Measurements from ENCODE around the gene LMF1. TPM values are rescaled to one million over a fixed set of nuclear protein-coding genes. Genes with fewer than 3 reads are reported as not detected.

Gene LMF1
- total RNA-seq, 2 donors from 2014 or later = 86.1 to 87.5 TPM

- H3K4me3 ChIP-seq = no peak overlapping the region
- intact Hi-C loops (cut with DNase I) = no loop called here
- H3K9me3 ChIP-seq = no peaks in the 10 kb centered on the region
Observed at GRCh38 chr16:844638-845350, 126.0 kb downstream of the LMF1 start.

GRCh38 chr16:843771-844170 lies 127.0 kb downstream of the LMF1 start:
- TF ChIP-seq CTCF (IDR thresholded peaks at IDR 0.05) = no peak
- TF ChIP-seq POLR2AphosphoS5 (IDR thresholded peaks at IDR 0.05) = no peak
- TF ChIP-seq POLR2A (IDR thresholded peaks at IDR 0.05) = no peak
- no peak for DNase-seq (ENCODE audit: low spot score)

More at GRCh38 chr16:844638-845350, 126.0 kb downstream of the LMF1 start:
- DNase-seq (ENCODE audit: low spot score) = no peak
- H3K36me3 ChIP-seq = no peaks in the 10 kb centered on the region
- H3K27me3 ChIP-seq (replicated peaks; ENCODE audit: insufficient read depth) = no peaks in the 10 kb centered on the region
- no peak overlapping the region for H3K27ac ChIP-seq
- 86% methylated on average over 45 of the region's 48 CpGs for WGBS
- TF ChIP-seq POLR2A (IDR thresholded peaks at IDR 0.05) (no peak), POLR2AphosphoS5 (IDR thresholded peaks at IDR 0.05) (no peak), CTCF (IDR thresholded peaks at IDR 0.05) (no peak)
- H3K4me1 ChIP-seq (replicated peaks) = no peaks in the 10 kb centered on the region

GRCh38 chr16:842711-843560 lies 127.8 kb downstream of the LMF1 start:
- intact Hi-C loops (cut with DNase I) = no loop called here
- 82% methylated on average over 33 of the region's 33 CpGs for WGBS
- H3K27ac ChIP-seq = no peak overlapping the region

More at GRCh38 chr16:843771-844170, 127.0 kb downstream of the LMF1 start:
- 87% methylated on average over 20 of the region's 20 CpGs for WGBS
- H3K27me3 ChIP-seq (replicated peaks; ENCODE audit: insufficient read depth) = no peaks in the 10 kb centered on the region
- H3K27ac ChIP-seq = no peak overlapping the region
- H3K4me1 ChIP-seq (replicated peaks) = no peaks in the 10 kb centered on the region
- no peaks in the 10 kb centered on the region for H3K9me3 ChIP-seq
- intact Hi-C loops (cut with DNase I) = no loop called here
- no peaks in the 10 kb centered on the region for H3K36me3 ChIP-seq
- H3K4me3 ChIP-seq = no peak overlapping the region

GRCh38 chr16:842061-842476 lies 128.7 kb downstream of the LMF1 start:
- DNase-seq (ENCODE audit: low spot score) = no peak

More at GRCh38 chr16:842711-843560, 127.8 kb downstream of the LMF1 start:
- Histone ChIP-seq H3K36me3 (no peaks in the 10 kb centered on the region), H3K9me3 (no peaks in the 10 kb centered on the region), H3K4me3 (no peak overlapping the region), H3K27me3 (replicated peaks; ENCODE audit: insufficient read depth) (no peaks in the 10 kb centered on the region), H3K4me1 (replicated peaks) (no peaks in the 10 kb centered on the region)
- no peak for DNase-seq (ENCODE audit: low spot score)
- TF ChIP-seq CTCF (IDR thresholded peaks at IDR 0.05) = no peak
- TF ChIP-seq POLR2AphosphoS5 (IDR thresholded peaks at IDR 0.05) = no peak
- no peak for TF ChIP-seq POLR2A (IDR thresholded peaks at IDR 0.05)

More at GRCh38 chr16:842061-842476, 128.7 kb downstream of the LMF1 start:
- H3K27ac ChIP-seq = no peak overlapping the region
- 34% methylated on average over 19 of the region's 19 CpGs for WGBS
- no peak overlapping the region for H3K4me3 ChIP-seq
- no peaks in the 10 kb centered on the region for H3K4me1 ChIP-seq (replicated peaks)
- no peaks in the 10 kb centered on the region for H3K27me3 ChIP-seq (replicated peaks; ENCODE audit: insufficient read depth)
- TF ChIP-seq POLR2AphosphoS5 (IDR thresholded peaks at IDR 0.05) (no peak), POLR2A (IDR thresholded peaks at IDR 0.05) (no peak), CTCF (IDR thresholded peaks at IDR 0.05) (no peak)
- H3K9me3 ChIP-seq = no peaks in the 10 kb centered on the region
- H3K36me3 ChIP-seq = no peaks in the 10 kb centered on the region
- intact Hi-C loops (cut with DNase I) = no loop called here

Data from prostate gland (tissue), 2 donors.